ENCODE results near the gene SLITRK3. TPM values are rescaled to one million over a fixed set of nuclear protein-coding genes. Genes with fewer than 3 reads are reported as not detected.

The SLITRK3 gene
- total RNA-seq, result not detected

GRCh38 chr3:165195640-165196576 lies at the start of gene SLITRK3:
SLITRK3 (minus strand) TSS chr3:165196384; CDS start chr3:165190830, 5,554 bp downstream.
- ATAC-seq (replicated peaks in 1 of 2), result no peak
- peaks cover 17% of the 10 kb centered on the region for H3K4me1 Mint-ChIP-seq (ENCODE audit: low read depth)

GRCh38 chr3:165243597-165243996 lies 47.4 kb upstream of the SLITRK3 start:
- Mint-ChIP-seq H3K9me3 (peaks cover 5 to 9% of the 10 kb centered on the region in 2 donors), H3K27me3 (ENCODE audit: low read depth) (no peaks in the 10 kb centered on the region), H3K36me3 (ENCODE audit: insufficient read depth in 2 of 2) (no peaks in the 10 kb centered on the region), H3K4me1 (ENCODE audit: low read depth) (no peaks in the 10 kb centered on the region), H3K27ac (no peak overlapping the region), H3K4me3 (no peak overlapping the region)
- no peak for DNase-seq
- no peak for ATAC-seq (replicated peaks in 1 of 2)

More at GRCh38 chr3:165195640-165196576, at the start of gene SLITRK3:
- DNase-seq, result no peak
- H3K27me3 Mint-ChIP-seq (ENCODE audit: low read depth), result peaks cover 64% of the 10 kb centered on the region
- H3K9me3 Mint-ChIP-seq, result peaks cover 0 to 2% of the 10 kb centered on the region in 2 donors
- H3K4me3 Mint-ChIP-seq, result peak within 1 kb of the TSS; percentile 74 to 84
- peaks cover 3 to 4% of the 10 kb centered on the region in 2 donors for H3K36me3 Mint-ChIP-seq (ENCODE audit: insufficient read depth in 2 of 2)
- H3K27ac Mint-ChIP-seq, result no peak within 1 kb of the TSS

GRCh38 chr3:165233501-165234195 lies 37.5 kb upstream of the SLITRK3 start:
- H3K9me3 Mint-ChIP-seq, result no peaks in the 10 kb centered on the region
- H3K4me1 Mint-ChIP-seq (ENCODE audit: low read depth), result no peaks in the 10 kb centered on the region
- H3K36me3 Mint-ChIP-seq (ENCODE audit: insufficient read depth in 2 of 2), result no peaks in the 10 kb centered on the region
- H3K27me3 Mint-ChIP-seq (ENCODE audit: low read depth), result no peaks in the 10 kb centered on the region
- no peak overlapping the region for H3K27ac Mint-ChIP-seq
- no peak overlapping the region for H3K4me3 Mint-ChIP-seq
- ATAC-seq (replicated peaks in 1 of 2) (no peak), DNase-seq (no peak)

GRCh38 chr3:165225604-165226003 lies 29.4 kb upstream of the SLITRK3 start:
- no peaks in the 10 kb centered on the region for H3K4me1 Mint-ChIP-seq (ENCODE audit: low read depth)
- no peak overlapping the region for H3K27ac Mint-ChIP-seq
- no peaks in the 10 kb centered on the region for H3K27me3 Mint-ChIP-seq (ENCODE audit: low read depth)
- DNase-seq, result no peak
- no peak overlapping the region for H3K4me3 Mint-ChIP-seq
- peaks cover 0 to 2% of the 10 kb centered on the region in 2 donors for H3K36me3 Mint-ChIP-seq (ENCODE audit: insufficient read depth in 2 of 2)
- ATAC-seq (replicated peaks in 1 of 2), result no peak
- peaks cover 3 to 4% of the 10 kb centered on the region in 2 donors for H3K9me3 Mint-ChIP-seq

GRCh38 chr3:165217739-165218138 lies 21.6 kb upstream of the SLITRK3 start:
- Mint-ChIP-seq H3K27me3 (ENCODE audit: low read depth) (no peaks in the 10 kb centered on the region), H3K4me1 (ENCODE audit: low read depth) (no peaks in the 10 kb centered on the region), H3K36me3 (ENCODE audit: insufficient read depth in 2 of 2) (no peaks in the 10 kb centered on the region), H3K4me3 (no peak overlapping the region), H3K27ac (no peak overlapping the region), H3K9me3 (peaks cover 0 to 3% of the 10 kb centered on the region in 2 donors)
- ATAC-seq (replicated peaks in 1 of 2) (no peak), DNase-seq (no peak)

GRCh38 chr3:165212580-165212979 lies 16.4 kb upstream of the SLITRK3 start:
- Mint-ChIP-seq H3K36me3 (ENCODE audit: insufficient read depth in 2 of 2) (no peaks in the 10 kb centered on the region), H3K4me1 (ENCODE audit: low read depth) (no peaks in the 10 kb centered on the region), H3K27ac (no peak overlapping the region)

GRCh38 chr3:165211721-165212120 lies 15.5 kb upstream of the SLITRK3 start:
- ATAC-seq (replicated peaks in 1 of 2), result no peak
- no peaks in the 10 kb centered on the region for H3K9me3 Mint-ChIP-seq
- H3K27me3 Mint-ChIP-seq (ENCODE audit: low read depth), result no peaks in the 10 kb centered on the region
- peaks cover 3% of the 10 kb centered on the region for H3K4me1 Mint-ChIP-seq (ENCODE audit: low read depth)
- H3K36me3 Mint-ChIP-seq (ENCODE audit: insufficient read depth in 2 of 2), result no peaks in the 10 kb centered on the region
- H3K27ac Mint-ChIP-seq, result no peak overlapping the region
- no peak for DNase-seq
- no peak overlapping the region for H3K4me3 Mint-ChIP-seq

More at GRCh38 chr3:165212580-165212979, 16.4 kb upstream of the SLITRK3 start:
- ATAC-seq (replicated peaks in 1 of 2), result no peak
- Mint-ChIP-seq H3K4me3 (no peak overlapping the region), H3K9me3 (no peaks in the 10 kb centered on the region), H3K27me3 (ENCODE audit: low read depth) (no peaks in the 10 kb centered on the region)
- no peak for DNase-seq

GRCh38 chr3:165210727-165211126 lies 14.5 kb upstream of the SLITRK3 start:
- H3K27ac Mint-ChIP-seq, result no peak overlapping the region
- no peaks in the 10 kb centered on the region for H3K36me3 Mint-ChIP-seq (ENCODE audit: insufficient read depth in 2 of 2)
- no peak overlapping the region for H3K4me3 Mint-ChIP-seq
- peaks cover 4% of the 10 kb centered on the region for H3K4me1 Mint-ChIP-seq (ENCODE audit: low read depth)
- no peak for DNase-seq
- H3K27me3 Mint-ChIP-seq (ENCODE audit: low read depth), result no peaks in the 10 kb centered on the region
- ATAC-seq (replicated peaks in 1 of 2), result no peak
- no peaks in the 10 kb centered on the region for H3K9me3 Mint-ChIP-seq

- Mint-ChIP-seq H3K36me3 (ENCODE audit: insufficient read depth in 2 of 2) (no peaks in the 10 kb centered on the region), H3K4me3 (no peak overlapping the region), H3K27ac (no peak overlapping the region), H3K27me3 (ENCODE audit: low read depth) (no peaks in the 10 kb centered on the region), H3K4me1 (ENCODE audit: low read depth) (peaks cover 4% of the 10 kb centered on the region), H3K9me3 (no peaks in the 10 kb centered on the region)
- no peak for ATAC-seq (replicated peaks in 1 of 2)
- no peak for DNase-seq
Observed at GRCh38 chr3:165210132-165210531, 13.9 kb upstream of the SLITRK3 start.

- DNase-seq, result peak; percentile 37 to 39
- Mint-ChIP-seq H3K27me3 (ENCODE audit: low read depth) (no peaks in the 10 kb centered on the region), H3K9me3 (no peaks in the 10 kb centered on the region), H3K27ac (no peak overlapping the region), H3K36me3 (ENCODE audit: insufficient read depth in 2 of 2) (no peaks in the 10 kb centered on the region), H3K4me3 (peak overlapping the region; percentile 51 to 61), H3K4me1 (ENCODE audit: low read depth) (peaks cover 4% of the 10 kb centered on the region)
- ATAC-seq (replicated peaks in 1 of 2), result peak; percentile 49 to 52
Observed at GRCh38 chr3:165206454-165207266, 10.5 kb upstream of the SLITRK3 start.

- no peak overlapping the region for H3K27ac Mint-ChIP-seq
- no peak overlapping the region for H3K4me3 Mint-ChIP-seq
- peaks cover 4% of the 10 kb centered on the region for H3K4me1 Mint-ChIP-seq (ENCODE audit: low read depth)
- no peaks in the 10 kb centered on the region for H3K36me3 Mint-ChIP-seq (ENCODE audit: insufficient read depth in 2 of 2)
- no peaks in the 10 kb centered on the region for H3K9me3 Mint-ChIP-seq
- DNase-seq, result no peak
- no peak for ATAC-seq (replicated peaks in 1 of 2)
- no peaks in the 10 kb centered on the region for H3K27me3 Mint-ChIP-seq (ENCODE audit: low read depth)
Observed at GRCh38 chr3:165204445-165204844, 8.3 kb upstream of the SLITRK3 start.

- Mint-ChIP-seq H3K9me3 (no peaks in the 10 kb centered on the region), H3K27ac (no peak overlapping the region), H3K4me1 (ENCODE audit: low read depth) (peaks cover 4% of the 10 kb centered on the region), H3K4me3 (no peak overlapping the region), H3K36me3 (ENCODE audit: insufficient read depth in 2 of 2) (no peaks in the 10 kb centered on the region), H3K27me3 (ENCODE audit: low read depth) (peaks cover 5% of the 10 kb centered on the region)
- DNase-seq (no peak), ATAC-seq (replicated peaks in 1 of 2) (no peak)
Observed at GRCh38 chr3:165202995-165203394, 6.8 kb upstream of the SLITRK3 start.

GRCh38 chr3:165201964-165202363 lies 5.8 kb upstream of the SLITRK3 start:
- H3K4me3 Mint-ChIP-seq, result no peak overlapping the region
- peaks cover 5% of the 10 kb centered on the region for H3K4me1 Mint-ChIP-seq (ENCODE audit: low read depth)
- no peaks in the 10 kb centered on the region for H3K36me3 Mint-ChIP-seq (ENCODE audit: insufficient read depth in 2 of 2)
- H3K9me3 Mint-ChIP-seq, result no peaks in the 10 kb centered on the region
- H3K27me3 Mint-ChIP-seq (ENCODE audit: low read depth), result peaks cover 12% of the 10 kb centered on the region
- no peak for ATAC-seq (replicated peaks in 1 of 2)
- no peak overlapping the region for H3K27ac Mint-ChIP-seq
- DNase-seq, result no peak

All from activated T-cell treated with anti-CD3 and anti-CD28 coated beads, Interleukin-2, amount 50 U/mL, for 72 hours (primary cell).